CD4-positive, alpha-beta T cell treated with Interleukin-12 subunit alpha and Interleukin-12 subunit beta, for 1 hour (primary cell): Measurements from ENCODE around the gene CEP55.
A peak's percentile ranks its signal among the peaks of the same experiment; 100 is the strongest.
"Not testable (repeated sequence)": the region's sequence is repeated elsewhere in the genome, so short reads cannot be mapped to it uniquely, and the experiment has no call there.

Experiments used
- DNase-seq: peaks from one replicate; pipeline ENCODE4 v3.0.0-alpha.2; 2020

CEP55 gene

GRCh38 chr10:93496322-93497041, at the start of gene CEP55:
Gene CEP55, plus strand, starts transcription at chr10:93496612. Its CDS starts 3,440 bp downstream, at chr10:93500052.
- peak; percentile 95 for DNase-seq

GRCh38 chr10:93447019-93447418, 49.4 kb upstream of the CEP55 start:
- no peak for DNase-seq

GRCh38 chr10:93447970-93448369, 48.4 kb upstream of the CEP55 start:
- DNase-seq = no peak

- DNase-seq = no peak
Observed at GRCh38 chr10:93451244-93451947, 45.0 kb upstream of the CEP55 start.

GRCh38 chr10:93452143-93452542, 44.3 kb upstream of the CEP55 start:
- DNase-seq = no peak

GRCh38 chr10:93454146-93454545, 42.3 kb upstream of the CEP55 start:
- DNase-seq = no peak

- DNase-seq = no peak
Observed at GRCh38 chr10:93454736-93455135, 41.7 kb upstream of the CEP55 start.

- DNase-seq = no peak
Observed at GRCh38 chr10:93456480-93456879, 39.9 kb upstream of the CEP55 start.

GRCh38 chr10:93457511-93457910, 38.9 kb upstream of the CEP55 start:
- no peak for DNase-seq

- DNase-seq = no peak
Observed at GRCh38 chr10:93458821-93459257, 37.6 kb upstream of the CEP55 start.

- no peak for DNase-seq
Observed at GRCh38 chr10:93459466-93459865, 36.9 kb upstream of the CEP55 start.

- DNase-seq = no peak
Observed at GRCh38 chr10:93461109-93461806, 35.2 kb upstream of the CEP55 start.

GRCh38 chr10:93461807-93462178, 34.6 kb upstream of the CEP55 start:
- no peak for DNase-seq

GRCh38 chr10:93462371-93462770, 34.0 kb upstream of the CEP55 start:
- DNase-seq = no peak

GRCh38 chr10:93462881-93463280, 33.5 kb upstream of the CEP55 start:
- peak; percentile 24 for DNase-seq

GRCh38 chr10:93463723-93464476, 32.5 kb upstream of the CEP55 start:
- DNase-seq = no peak

GRCh38 chr10:93464776-93465388, 31.5 kb upstream of the CEP55 start:
- no peak for DNase-seq

- DNase-seq = no peak
Observed at GRCh38 chr10:93465806-93466675, 30.4 kb upstream of the CEP55 start.

- DNase-seq = not testable (repeated sequence)
Observed at GRCh38 chr10:93467635-93468034, 28.8 kb upstream of the CEP55 start.

GRCh38 chr10:93468461-93469213, 27.8 kb upstream of the CEP55 start:
- DNase-seq = no peak

- DNase-seq = no peak
Observed at GRCh38 chr10:93469454-93469853, 27.0 kb upstream of the CEP55 start.
